Kidney (tissue), 14 donors: ENCODE data around the gene KAT7. TPM values are rescaled to one million over a fixed set of nuclear protein-coding genes. Genes with fewer than 3 reads are reported as not detected.

Source experiments
- DNase-seq, 5 donors: peaks; one replicate each; pipeline ENCODE4 v3.0.0-alpha.2; 2013 to 2020
- FAIRE-seq: peaks from 2 replicates; lab custom pipeline; 2012; peaks lifted over from hg19 to GRCh38; lab: Jason Lieb, UNC
- H3K27ac ChIP-seq, 2 donors: one replicate each; pipeline ENCODE4 v1.7.0; 2013; ENCODE audit warnings: low read depth in 2 of 2, low read length in 2 of 2, inconsistent platforms in 1 of 2
- H3K27me3 ChIP-seq: one replicate; pipeline ENCODE4 v1.7.1; 2013; ENCODE audit warnings: low read length, inconsistent platforms; ENCODE audit not compliant: control insufficient read depth, insufficient read depth
- H3K36me3 ChIP-seq, 3 donors: one replicate each; pipeline versions ENCODE4 v1.7.0 to v1.7.1; 2013; ENCODE audit warnings: low read length in 3 of 3, control low read depth in 1 of 3, inconsistent platforms in 1 of 3; ENCODE audit not compliant: insufficient read depth in 3 of 3, control insufficient read depth in 2 of 3
- H3K4me1 ChIP-seq, 3 donors: one replicate each; pipeline versions ENCODE4 v1.7.0 to v1.7.1; 2013; ENCODE audit warnings: low read length in 3 of 3, inconsistent platforms in 1 of 3, low read depth in 1 of 3; ENCODE audit not compliant: control insufficient read depth in 2 of 3, insufficient read depth in 2 of 3
- H3K4me3 ChIP-seq, 3 donors: one replicate each; pipeline versions ENCODE4 v1.7.0 to v1.8.1; 2013; ENCODE audit warnings: low read length in 3 of 3, control low read depth in 1 of 3, inconsistent platforms in 1 of 3
- H3K9ac ChIP-seq, 3 donors: one replicate each; pipeline versions ENCODE4 v1.7.0 to v1.7.1; 2013; ENCODE audit warnings: low read length in 3 of 3, control low read depth in 1 of 3, inconsistent platforms in 1 of 3
- H3K9me3 ChIP-seq, 3 donors: one replicate each; pipeline versions ENCODE4 v1.7.0 to v1.7.1; 2013; ENCODE audit warnings: low read length in 3 of 3, control low read depth in 1 of 3, inconsistent platforms in 1 of 3; ENCODE audit not compliant: control insufficient read depth in 2 of 3, insufficient read depth in 1 of 3
- intact Hi-C: fragments of 100-400 bp; cut with DNase I; formaldehyde crosslinking; loops from one replicate; pipeline ENCODE4 v1.11.1; 2022
- polyA plus RNA-seq: library from polyadenylated mRNA; stranded (reverse); fragments of 350-450 nt; fragmentation: Illumina TruSeq; extraction: RNeasy Lipid Tissue Mini Kit (QIAGEN cat#74804); gene quantifications from one replicate; pipeline ENCODE4 v1.2.3, GENCODE V29; 2014; ENCODE audit warnings: low read depth, low replicate concordance; ENCODE audit not compliant: insufficient read depth
- total RNA-seq: library from RNA; stranded (reverse); fragmentation: NEBNext Ultra II Directional; extraction: Animal tissue kit (Norgen Biotek cat#: 25700); gene quantifications from one replicate; pipeline ENCODE4 v1.2.1, GENCODE V29; 2021
- TF ChIP-seq, protein P1 (sequence below): IDR thresholded peaks from 3 replicates; pipeline ENCODE4 v1.5.1; 2012; ENCODE audit warnings: mild to moderate bottlenecking, moderate library complexity, borderline replicate concordance; ENCODE audit not compliant: insufficient read depth; ENCODE audit errors: extremely low read depth
- donor health status: control.
- donor health status: control.
- donor health status: control.
- donor health status: control.
- donor health status: control.
- donor health status: DM: yes; HTN: yes; CAD: no.
- donor health status: Normal renal cell carcinoma (clear cell type).

KAT7 gene
- total and polyA plus RNA-seq, 2 donors from 2014 or later, result 18.4 to 76.9 TPM

DNA sequence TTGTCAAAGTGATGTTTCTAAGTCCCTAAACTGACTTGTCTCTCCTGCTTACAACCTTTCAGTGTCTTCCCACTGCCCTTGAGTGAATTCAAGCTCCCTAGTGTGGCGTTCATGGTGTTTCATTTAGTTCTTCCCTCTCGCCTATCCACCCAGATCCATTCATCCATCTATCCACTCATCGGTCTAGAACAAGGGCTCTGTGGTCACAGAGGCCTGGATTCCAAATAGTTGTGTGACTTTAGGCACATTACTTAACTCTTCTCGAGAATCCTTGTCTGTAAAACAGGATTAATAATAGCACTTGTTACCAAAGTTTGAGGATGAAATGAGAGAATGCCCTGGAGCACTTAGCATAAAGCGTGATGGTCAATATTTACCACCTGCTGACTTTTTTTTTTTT is 60.3 kb downstream of the KAT7 start:
- H3K4me3 ChIP-seq, result no peak overlapping the region
- H3K27ac ChIP-seq, result no peak overlapping the region
- H3K9ac ChIP-seq, result no peak overlapping the region
- no peaks in the 10 kb centered on the region for H3K36me3 ChIP-seq
- intact Hi-C loops, result loop anchor here (10.0 kb wide), 1 partner anchor 134 kb away; no protein-coding TSS in a partner anchor
- TF ChIP-seq, protein P1, sequence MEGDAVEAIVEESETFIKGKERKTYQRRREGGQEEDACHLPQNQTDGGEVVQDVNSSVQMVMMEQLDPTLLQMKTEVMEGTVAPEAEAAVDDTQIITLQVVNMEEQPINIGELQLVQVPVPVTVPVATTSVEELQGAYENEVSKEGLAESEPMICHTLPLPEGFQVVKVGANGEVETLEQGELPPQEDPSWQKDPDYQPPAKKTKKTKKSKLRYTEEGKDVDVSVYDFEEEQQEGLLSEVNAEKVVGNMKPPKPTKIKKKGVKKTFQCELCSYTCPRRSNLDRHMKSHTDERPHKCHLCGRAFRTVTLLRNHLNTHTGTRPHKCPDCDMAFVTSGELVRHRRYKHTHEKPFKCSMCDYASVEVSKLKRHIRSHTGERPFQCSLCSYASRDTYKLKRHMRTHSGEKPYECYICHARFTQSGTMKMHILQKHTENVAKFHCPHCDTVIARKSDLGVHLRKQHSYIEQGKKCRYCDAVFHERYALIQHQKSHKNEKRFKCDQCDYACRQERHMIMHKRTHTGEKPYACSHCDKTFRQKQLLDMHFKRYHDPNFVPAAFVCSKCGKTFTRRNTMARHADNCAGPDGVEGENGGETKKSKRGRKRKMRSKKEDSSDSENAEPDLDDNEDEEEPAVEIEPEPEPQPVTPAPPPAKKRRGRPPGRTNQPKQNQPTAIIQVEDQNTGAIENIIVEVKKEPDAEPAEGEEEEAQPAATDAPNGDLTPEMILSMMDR, result no peak
- H3K4me1 ChIP-seq, result peaks cover 0 to 7% (median 0%) of the 10 kb centered on the region in 3 donors
- no peaks in the 10 kb centered on the region for H3K27me3 ChIP-seq
- DNase-seq (no peak), FAIRE-seq (no peak)
- H3K9me3 ChIP-seq, result no peaks in the 10 kb centered on the region

DNA sequence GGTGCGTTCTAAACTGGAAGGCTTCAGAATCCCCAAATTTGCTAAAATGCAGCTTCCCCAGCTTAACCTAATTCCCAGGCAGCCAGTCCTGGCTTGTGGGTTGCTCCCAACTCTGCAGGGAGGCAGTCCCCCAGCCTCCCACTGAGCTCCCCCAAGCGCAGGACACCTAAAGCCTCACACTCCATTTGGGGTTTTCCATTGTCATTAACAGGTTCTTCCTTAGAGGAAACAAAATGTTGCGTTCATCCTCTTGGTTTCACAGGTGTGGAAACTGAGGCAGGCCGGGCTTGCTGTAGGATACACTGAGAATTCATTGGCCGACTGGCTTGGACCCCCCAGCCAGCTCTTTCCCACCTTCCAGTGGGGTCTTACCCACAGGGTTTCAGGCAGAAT is 61.7 kb downstream of the KAT7 start:
- Histone ChIP-seq H3K9ac (no peak overlapping the region), H3K4me1 (peaks cover 0 to 7% (median 0%) of the 10 kb centered on the region in 3 donors), H3K27ac (no peak overlapping the region), H3K36me3 (no peaks in the 10 kb centered on the region), H3K9me3 (no peaks in the 10 kb centered on the region), H3K4me3 (no peak overlapping the region), H3K27me3 (no peaks in the 10 kb centered on the region)
- TF ChIP-seq, protein P1, result no peak
- FAIRE-seq (no peak), DNase-seq (no peak)
- intact Hi-C loops, result no loop called here

DNA sequence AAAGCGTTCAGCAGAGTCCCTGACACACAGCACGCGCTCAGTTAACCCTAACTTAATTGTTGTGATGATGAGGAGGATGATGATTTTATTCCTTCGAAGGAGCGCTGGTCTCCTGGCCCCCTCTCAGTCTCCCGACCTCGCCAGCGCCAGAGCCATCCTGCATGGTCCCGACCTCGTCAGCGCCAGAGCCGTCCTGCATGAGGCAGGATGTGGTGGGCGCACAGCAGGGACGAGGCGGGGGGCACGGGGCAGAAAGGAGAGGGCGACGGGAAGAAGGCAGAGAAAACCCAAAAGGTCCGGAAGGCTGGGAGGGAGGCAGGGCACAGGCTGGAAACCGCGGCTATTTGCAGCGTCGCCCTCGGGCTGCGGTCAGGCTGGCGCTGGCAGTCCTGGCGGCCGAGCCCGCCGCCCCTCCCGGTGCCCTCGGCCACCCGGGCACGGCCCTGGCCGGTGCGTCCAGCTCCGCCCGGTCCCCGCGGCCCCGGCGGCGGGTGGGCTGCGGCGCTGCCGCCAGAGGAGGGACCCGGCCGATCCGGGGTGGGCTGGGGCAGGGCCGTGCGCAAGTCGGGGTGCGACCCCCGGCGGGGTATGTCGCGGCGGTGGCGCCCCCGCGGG is 62.4 kb downstream of the KAT7 start:
- TF ChIP-seq, protein P1, result no peak
- DNase-seq (peak in 2 of 5 donors; percentile 28 to 83), FAIRE-seq (no peak)
- intact Hi-C loops, result no loop called here
- Histone ChIP-seq H3K4me1 (peaks cover 0 to 7% (median 0%) of the 10 kb centered on the region in 3 donors), H3K4me3 (peak overlapping the region in 1 of 3 donors; percentile 40), H3K36me3 (no peaks in the 10 kb centered on the region), H3K27me3 (no peaks in the 10 kb centered on the region), H3K27ac (no peak overlapping the region), H3K9me3 (no peaks in the 10 kb centered on the region), H3K9ac (no peak overlapping the region)
